ENCODE measurements around the gene SLC66A1. TPM values are rescaled to one million over a fixed set of nuclear protein-coding genes. Genes with fewer than 3 reads are reported as not detected.

Gene SLC66A1
- total RNA-seq, 2 experiments from 2014 or later: 8.0 to 8.6 TPM

GRCh38 chr1:19333587-19334354 is 21.6 kb downstream of the SLC66A1 start:
- H3K4me1 Mint-ChIP-seq: peaks cover 20% of the 10 kb centered on the region
- H3K27me3 Mint-ChIP-seq: no peaks in the 10 kb centered on the region
- H3K4me3 Mint-ChIP-seq: no peak overlapping the region
- no peak overlapping the region for H3K27ac Mint-ChIP-seq
- H3K9me3 Mint-ChIP-seq (ENCODE audit: low read depth): no peaks in the 10 kb centered on the region
- no peak for ATAC-seq
- CTCF ChIA-PET: interaction anchor here (0.8 to 1.9 kb wide), 2 partner anchors 10 to 11 kb away, joined by 3 to 4 read pairs; no protein-coding TSS in a partner anchor
- no peak for DNase-seq
- H3K36me3 Mint-ChIP-seq: peaks cover 7% of the 10 kb centered on the region

GRCh38 chr1:19336543-19336942 is 24.4 kb downstream of the SLC66A1 start:
- no peaks in the 10 kb centered on the region for H3K9me3 Mint-ChIP-seq (ENCODE audit: low read depth)
- H3K27me3 Mint-ChIP-seq: no peaks in the 10 kb centered on the region
- no peak overlapping the region for H3K4me3 Mint-ChIP-seq
- peaks cover 14% of the 10 kb centered on the region for H3K36me3 Mint-ChIP-seq
- ATAC-seq (peak; percentile 25), DNase-seq (no peak)
- peaks cover 22% of the 10 kb centered on the region for H3K4me1 Mint-ChIP-seq
- H3K27ac Mint-ChIP-seq: no peak overlapping the region
- CTCF ChIA-PET: no interaction called here

- ATAC-seq: no peak
- Mint-ChIP-seq H3K4me1 (peaks cover 22% of the 10 kb centered on the region), H3K4me3 (no peak overlapping the region), H3K27me3 (no peaks in the 10 kb centered on the region), H3K36me3 (peaks cover 14% of the 10 kb centered on the region), H3K27ac (no peak overlapping the region), H3K9me3 (ENCODE audit: low read depth) (no peaks in the 10 kb centered on the region)
- no peak for DNase-seq
- CTCF ChIA-PET: no interaction called here
These were observed 25.2 kb downstream of the SLC66A1 start for GRCh38 chr1:19337289-19337688.

- no peak overlapping the region for H3K4me3 Mint-ChIP-seq
These were observed 26.2 kb downstream of the SLC66A1 start for GRCh38 chr1:19338323-19338762.

GRCh38 chr1:19339214-19339861 is 27.2 kb downstream of the SLC66A1 start:
- CTCF ChIA-PET: no interaction called here
- Mint-ChIP-seq H3K4me1 (peaks cover 22% of the 10 kb centered on the region), H3K36me3 (peaks cover 22% of the 10 kb centered on the region)

More at GRCh38 chr1:19338323-19338762, 26.2 kb downstream of the SLC66A1 start:
- CTCF ChIA-PET: no interaction called here
- H3K9me3 Mint-ChIP-seq (ENCODE audit: low read depth): no peaks in the 10 kb centered on the region
- H3K36me3 Mint-ChIP-seq: peaks cover 18% of the 10 kb centered on the region
- ATAC-seq (no peak), DNase-seq (no peak)
- H3K27me3 Mint-ChIP-seq: no peaks in the 10 kb centered on the region
- peaks cover 22% of the 10 kb centered on the region for H3K4me1 Mint-ChIP-seq
- no peak overlapping the region for H3K27ac Mint-ChIP-seq

GRCh38 chr1:19340387-19340937 is 28.3 kb downstream of the SLC66A1 start:
- ATAC-seq (no peak), DNase-seq (no peak)
- Mint-ChIP-seq H3K27me3 (no peaks in the 10 kb centered on the region), H3K4me1 (peaks cover 22% of the 10 kb centered on the region), H3K36me3 (peaks cover 25% of the 10 kb centered on the region), H3K27ac (no peak overlapping the region), H3K9me3 (ENCODE audit: low read depth) (no peaks in the 10 kb centered on the region), H3K4me3 (no peak overlapping the region)
- CTCF ChIA-PET: interaction anchor here (1.1 to 2.3 kb wide), 4 partner anchors 14 to 321 kb away, joined by 3 to 7 read pairs (median 5); no protein-coding TSS in a partner anchor

More at GRCh38 chr1:19339214-19339861, 27.2 kb downstream of the SLC66A1 start:
- Mint-ChIP-seq H3K27ac (no peak overlapping the region), H3K27me3 (no peaks in the 10 kb centered on the region), H3K4me3 (no peak overlapping the region), H3K9me3 (ENCODE audit: low read depth) (no peaks in the 10 kb centered on the region)
- ATAC-seq (no peak), DNase-seq (no peak)

GRCh38 chr1:19341201-19342061 is 29.3 kb downstream of the SLC66A1 start:
- ATAC-seq: peak; percentile 57
- DNase-seq: peak; percentile 79
- Mint-ChIP-seq H3K27ac (peak overlapping the region; percentile 43), H3K4me1 (peaks cover 19% of the 10 kb centered on the region), H3K9me3 (ENCODE audit: low read depth) (no peaks in the 10 kb centered on the region), H3K27me3 (no peaks in the 10 kb centered on the region), H3K4me3 (no peak overlapping the region), H3K36me3 (peaks cover 25% of the 10 kb centered on the region)
- CTCF ChIA-PET: interaction anchor here (0.8 to 2.3 kb wide), 14 partner anchors 10 to 320 kb away, joined by 3 to 10 read pairs (median 3); no protein-coding TSS in a partner anchor

- H3K36me3 Mint-ChIP-seq: peaks cover 27% of the 10 kb centered on the region
These were observed 30.1 kb downstream of the SLC66A1 start for GRCh38 chr1:19342062-19342750.

GRCh38 chr1:19342894-19343616 is 30.9 kb downstream of the SLC66A1 start:
- Mint-ChIP-seq H3K36me3 (peaks cover 26% of the 10 kb centered on the region), H3K4me3 (no peak overlapping the region), H3K27me3 (no peaks in the 10 kb centered on the region), H3K9me3 (ENCODE audit: low read depth) (no peaks in the 10 kb centered on the region), H3K27ac (no peak overlapping the region), H3K4me1 (peaks cover 5% of the 10 kb centered on the region)
- ATAC-seq (no peak), DNase-seq (no peak)
- CTCF ChIA-PET: interaction anchor here (0.6 to 2.8 kb wide), 10 partner anchors 12 to 319 kb away, joined by 3 to 18 read pairs (median 3); no protein-coding TSS in a partner anchor

More at GRCh38 chr1:19342062-19342750, 30.1 kb downstream of the SLC66A1 start:
- CTCF ChIA-PET: interaction anchor here (0.6 to 2.3 kb wide), 14 partner anchors 9 to 319 kb away, joined by 3 to 10 read pairs (median 3); no protein-coding TSS in a partner anchor
- Mint-ChIP-seq H3K27ac (no peak overlapping the region), H3K4me1 (peaks cover 13% of the 10 kb centered on the region), H3K4me3 (no peak overlapping the region), H3K27me3 (no peaks in the 10 kb centered on the region), H3K9me3 (ENCODE audit: low read depth) (no peaks in the 10 kb centered on the region)
- ATAC-seq: no peak
- DNase-seq: no peak

- H3K4me3 Mint-ChIP-seq: no peak overlapping the region
- H3K27me3 Mint-ChIP-seq: no peaks in the 10 kb centered on the region
- no peak overlapping the region for H3K27ac Mint-ChIP-seq
- CTCF ChIA-PET: interaction anchor here (0.6 to 2.8 kb wide), 15 partner anchors 9 to 319 kb away, joined by 3 to 18 read pairs (median 3); no protein-coding TSS in a partner anchor
- DNase-seq: no peak
- no peak for ATAC-seq
- peaks cover 2% of the 10 kb centered on the region for H3K4me1 Mint-ChIP-seq
- no peaks in the 10 kb centered on the region for H3K9me3 Mint-ChIP-seq (ENCODE audit: low read depth)
- peaks cover 21% of the 10 kb centered on the region for H3K36me3 Mint-ChIP-seq
These were observed 31.7 kb downstream of the SLC66A1 start for GRCh38 chr1:19343617-19344350.

- CTCF ChIA-PET: interaction anchor here (0.6 to 2.8 kb wide), 16 partner anchors 9 to 318 kb away, joined by 3 to 18 read pairs (median 4); no protein-coding TSS in a partner anchor
- Mint-ChIP-seq H3K4me1 (no peaks in the 10 kb centered on the region), H3K36me3 (peaks cover 15% of the 10 kb centered on the region), H3K27ac (no peak overlapping the region), H3K4me3 (no peak overlapping the region), H3K27me3 (no peaks in the 10 kb centered on the region), H3K9me3 (ENCODE audit: low read depth) (no peaks in the 10 kb centered on the region)
- ATAC-seq (peak; percentile 56), DNase-seq (peak; percentile 47)
These were observed 32.3 kb downstream of the SLC66A1 start for GRCh38 chr1:19344372-19344810.

Measured in activated CD8-positive, alpha-beta memory T cell treated with anti-CD3 and anti-CD28 coated beads, Interleukin-2, amount 10 ng/mL, durations not matched to agents 7 days and 5 days (primary cell).